SK-N-SH (cell line): ENCODE data around the gene BBS9.

ENCODE experiments used
- CHD2 ChIP-seq: fragments of 150-350 bp; IDR thresholded peaks from 2 replicates; pipeline ENCODE4 v1.6.1; 2018; ENCODE audit warnings: low read length; ENCODE audit not compliant: partially characterized antibody
- CTCF ChIP-seq: fragments of 200-600 bp; sonication (generic); IDR thresholded peaks from 2 replicates; pipeline ENCODE4 v1.6.1; 2017; ENCODE audit warnings: antibody characterized with exemption, mild to moderate bottlenecking, moderate library complexity
- MAX ChIP-seq: IDR thresholded peaks from 2 replicates; pipeline ENCODE4 v1.4.0; 2012; ENCODE audit warnings: low read depth
- RAD21 ChIP-seq: IDR thresholded peaks from 2 replicates; pipeline ENCODE4 v1.6.1; 2012; ENCODE audit warnings: mild to moderate bottlenecking, low read length
- REST ChIP-seq: IDR thresholded peaks from 2 replicates; pipeline ENCODE4 v1.6.1; 2012; ENCODE audit warnings: mild to moderate bottlenecking, low read depth, low read length, moderate library complexity
- RFX5 ChIP-seq: IDR thresholded peaks from 2 replicates; pipeline ENCODE4 v1.6.1; 2012; ENCODE audit warnings: mild to moderate bottlenecking, improper control_type of control experiment, low read length
- SMC3 ChIP-seq: IDR thresholded peaks from 2 replicates; pipeline ENCODE4 v1.6.1; 2012; ENCODE audit warnings: low read depth, low read length, improper control_type of control experiment

GRCh38 chr7:33471636-33472242 lies 342.4 kb downstream of the BBS9 start:
- TF ChIP-seq CTCF (no peak), SMC3 (no peak), MAX (no peak), RFX5 (no peak), CHD2 (no peak), REST (no peak), RAD21 (no peak)
